HCT116 (cell line): ENCODE measurements around the gene NTNG2. TPM values are rescaled to one million over a fixed set of nuclear protein-coding genes. Genes with fewer than 3 reads are reported as not detected.

Experiments used
- ATAC-seq: fragments of 200-7000 bp; cut with Tn5 transposase; 2 replicates; pipeline ENCODE4 v1.9.1; 2020; ENCODE audit warnings: mild to moderate bottlenecking, moderate library complexity
- BruUV-seq: library from RNA; stranded (reverse); fragments of 400-500 nt; replicated peaks from 2 replicates; lab custom pipeline; 2021; lab: Mats Ljungman, UMichigan
- CTCF ChIA-PET: fragments of 300-600 bp; sonication (Branson Sonifier 250); formaldehyde crosslinking; loops from one replicate; lab custom pipeline; 2021; ENCODE audit warnings: antibody characterized with exemption; lab: Charles Lee
- POLR2A ChIA-PET: fragments of 300-600, 350-600 bp; sonication (Branson Sonifier 250); formaldehyde crosslinking; loops from one replicate; lab custom pipeline; 2021; ENCODE audit warnings: antibody characterized with exemption; lab: Charles Lee
- RAD21 ChIA-PET, 2 experiments: fragments of 300-600 bp; sonication (Branson Sonifier 250); formaldehyde crosslinking; loops; one replicate each; lab custom pipeline; 2023; ENCODE audit warnings: low total read pairs in 2 of 2; ENCODE audit not compliant: uncharacterized antibody in 2 of 2, unreplicated experiment in 2 of 2, low non-redundant PET in 1 of 2; lab: Charles Lee
- DNase-seq: peaks from one replicate; pipeline ENCODE4 v3.0.0-alpha.2; 2010; ENCODE audit warnings: low read depth, low spot score
- H2AFZ ChIP-seq: fragments of 200-600 bp; shearing (Covaris generic), sonication (generic); 2 replicates; pipeline ENCODE4 v1.6.1; 2017; ENCODE audit warnings: low read depth, mixed run types, mixed read lengths, antibody characterized with exemption, low read length; ENCODE audit not compliant: poor library complexity, severe bottlenecking
- H3K27ac ChIP-seq: 2 replicates; pipeline ENCODE4 v1.5.1; 2012; ENCODE audit warnings: low read depth, low read length
- H3K27me3 ChIP-seq: fragments of 200-600 bp; sonication (generic); 2 replicates; pipeline ENCODE4 v1.6.1; 2016; ENCODE audit warnings: mixed run types, low read length, mixed read lengths; ENCODE audit not compliant: insufficient read depth
- H3K36me3 ChIP-seq, 2 experiments: fragments of 200-500 bp in 1 of 2; fragments of 200-600 bp in 1 of 2; sonication (Bioruptor generic) in 1 of 2; sonication (generic) in 1 of 2; 2 replicates each; pipeline versions ENCODE4 v1.5.1 to v1.6.1; 2014 to 2016; ENCODE audit warnings: low read length in 2 of 2, inconsistent platforms in 1 of 2, mixed read lengths in 1 of 2, mixed run types in 1 of 2; ENCODE audit not compliant: insufficient read depth in 2 of 2, control insufficient read depth in 1 of 2
- H3K4me1 ChIP-seq, 2 experiments: fragments of 200-600 bp in 1 of 2; sonication (generic) in 1 of 2; 2 replicates each; pipeline versions ENCODE4 v1.5.1 to v1.6.1; 2012 to 2017; ENCODE audit warnings: low read length in 2 of 2, inconsistent platforms in 1 of 2, mild to moderate bottlenecking in 1 of 2, mixed read lengths in 1 of 2, mixed run types in 1 of 2, moderate library complexity in 1 of 2; ENCODE audit not compliant: insufficient read depth in 2 of 2, control insufficient read depth in 1 of 2
- H3K4me2 ChIP-seq: fragments of 200-600 bp; sonication (generic); 2 replicates; pipeline ENCODE4 v1.6.1; 2017; ENCODE audit warnings: mixed run types, low read length, mixed read lengths
- H3K4me3 ChIP-seq, 2 experiments: fragments of 200-600 bp in 1 of 2; sonication (generic) in 1 of 2; replicated peaks in 1 of 2; 2 replicates each; pipeline ENCODE4 v1.5.1; 2011 to 2016; ENCODE audit warnings: low read length in 2 of 2, control low read depth in 1 of 2, low read depth in 1 of 2, mild to moderate bottlenecking in 1 of 2, mixed read lengths in 1 of 2, mixed run types in 1 of 2
- H3K79me2 ChIP-seq: fragments of 200-600 bp; sonication (generic); 2 replicates; pipeline ENCODE4 v1.6.1; 2017; ENCODE audit warnings: mild to moderate bottlenecking, mixed run types, low read length, moderate library complexity, mixed read lengths; ENCODE audit not compliant: insufficient read depth
- H3K9ac ChIP-seq: fragments of 200-600 bp; sonication (generic); 2 replicates; pipeline ENCODE4 v1.6.1; 2016; ENCODE audit warnings: low read length, mixed read lengths
- H3K9me2 ChIP-seq: fragments of 200-600 bp; sonication (generic), shearing (Covaris generic); 2 replicates; pipeline ENCODE4 v1.6.1; 2017; ENCODE audit warnings: mixed run types, mild to moderate bottlenecking, moderate library complexity; ENCODE audit not compliant: insufficient read depth
- H3K9me3 ChIP-seq, 2 experiments: fragments of 200-500 bp in 1 of 2; fragments of 200-600 bp in 1 of 2; sonication (Bioruptor generic) in 1 of 2; sonication (generic) in 1 of 2; 2 replicates each; pipeline ENCODE4 v1.6.1; 2014 to 2017; ENCODE audit warnings: low read length in 2 of 2, mixed read lengths in 2 of 2, inconsistent platforms in 1 of 2, low read depth in 1 of 2, mild to moderate bottlenecking in 1 of 2, mixed run types in 1 of 2, moderate library complexity in 1 of 2; ENCODE audit not compliant: control insufficient read depth in 1 of 2, insufficient read depth in 1 of 2
- H4K20me1 ChIP-seq: fragments of 200-600 bp; sonication (generic), shearing (Covaris generic); 2 replicates; pipeline ENCODE4 v1.6.1; 2017; ENCODE audit warnings: mixed run types, mild to moderate bottlenecking, moderate library complexity; ENCODE audit not compliant: insufficient read depth
- CBX3 ChIP-seq: IDR thresholded peaks from 2 replicates; pipeline ENCODE4 v1.6.1; 2012; ENCODE audit warnings: low read depth
- CEBPB ChIP-seq: IDR thresholded peaks from 2 replicates; pipeline ENCODE4 v1.6.1; 2012; ENCODE audit warnings: low read depth
- EGR1 ChIP-seq: IDR thresholded peaks from 2 replicates; pipeline ENCODE4 v1.6.1; 2012; ENCODE audit warnings: low read depth
- EZH2 ChIP-seq: fragments of 200-600 bp; sonication (generic); IDR thresholded peaks from 2 replicates; pipeline ENCODE4 v1.6.1; 2017; ENCODE audit warnings: antibody characterized with exemption, mixed run types
- EZH2phosphoT487 ChIP-seq: fragments of 200-600 bp; IDR thresholded peaks from 2 replicates; pipeline ENCODE4 v1.6.1; 2018; ENCODE audit warnings: antibody characterized with exemption, borderline replicate concordance
- FOSL1 ChIP-seq: IDR thresholded peaks from 2 replicates; pipeline ENCODE4 v1.6.1; 2012; ENCODE audit warnings: low read depth
- JUND ChIP-seq: IDR thresholded peaks from 2 replicates; pipeline ENCODE4 v1.6.1; 2012
- POLR2A ChIP-seq: IDR thresholded peaks from 2 replicates; pipeline ENCODE4 v1.7.0; 2011; ENCODE audit warnings: borderline replicate concordance; ENCODE audit not compliant: insufficient read depth, insufficient read length; ENCODE audit errors: extremely low read depth
- RAD21 ChIP-seq: IDR thresholded peaks from 2 replicates; pipeline ENCODE4 v1.6.1; 2012; ENCODE audit warnings: low read depth, mild to moderate bottlenecking
- SP1 ChIP-seq: IDR thresholded peaks from 2 replicates; pipeline ENCODE4 v1.6.1; 2012; ENCODE audit warnings: low read depth
- SRF ChIP-seq: IDR thresholded peaks from 2 replicates; pipeline ENCODE4 v1.6.1; 2012; ENCODE audit warnings: low read depth
- YY1 ChIP-seq: IDR thresholded peaks from 2 replicates; pipeline ENCODE4 v1.6.1; 2011; ENCODE audit warnings: low read length, low read depth, moderate library complexity, mild to moderate bottlenecking; ENCODE audit not compliant: insufficient replicate concordance; ENCODE audit errors: extremely low read depth
- ZBTB33 ChIP-seq: IDR thresholded peaks from 2 replicates; pipeline ENCODE4 v1.6.1; 2011; ENCODE audit warnings: mild to moderate bottlenecking, low read length, moderate library complexity; ENCODE audit not compliant: insufficient replicate concordance; ENCODE audit errors: extremely low read depth
- ZFX ChIP-seq: fragments of 450-650 bp; IDR thresholded peaks from 2 replicates; pipeline ENCODE4 v1.6.1; 2017
- ZNF274 ChIP-seq: fragments of 200-500 bp; sonication (Bioruptor generic); IDR thresholded peaks from 2 replicates; pipeline ENCODE4 v1.6.1; 2014; ENCODE audit warnings: mild to moderate bottlenecking, low read depth, low read length, inconsistent platforms
- intact Hi-C: fragments of 100-400 bp; cut with micrococcal nuclease; formaldehyde crosslinking; loops from 2 replicates; pipeline ENCODE4 v1.10.0; 2022
- total RNA-seq: library from RNA; stranded (reverse); gene quantifications from one replicate; pipeline ENCODE4 v1.2.1, GENCODE V29; 2021; ENCODE audit not compliant: unreplicated experiment
- TF ChIP-seq, protein P1 (sequence below), 3 experiments: fragments of 200-600 bp in 1 of 3; sonication (generic) in 1 of 3; IDR thresholded peaks in 2 of 3; conservative IDR thresholded peaks in 1 of 3; 2 replicates each; pipeline ENCODE4 v1.5.1; 2012 to 2017; ENCODE audit warnings: low read depth in 2 of 3, low read length in 2 of 3, antibody characterized with exemption in 1 of 3, borderline replicate concordance in 1 of 3, control low read depth in 1 of 3, mild to moderate bottlenecking in 1 of 3, mixed read lengths in 1 of 3, mixed run types in 1 of 3, moderate library complexity in 1 of 3; ENCODE audit not compliant: insufficient read depth in 1 of 3
- TF ChIP-seq, protein P2 (sequence below): IDR thresholded peaks from 2 replicates; pipeline ENCODE4 v1.6.1; 2012

NTNG2 gene
- total RNA-seq, 1 experiment from 2014 or later: 2.5 TPM

DNA sequence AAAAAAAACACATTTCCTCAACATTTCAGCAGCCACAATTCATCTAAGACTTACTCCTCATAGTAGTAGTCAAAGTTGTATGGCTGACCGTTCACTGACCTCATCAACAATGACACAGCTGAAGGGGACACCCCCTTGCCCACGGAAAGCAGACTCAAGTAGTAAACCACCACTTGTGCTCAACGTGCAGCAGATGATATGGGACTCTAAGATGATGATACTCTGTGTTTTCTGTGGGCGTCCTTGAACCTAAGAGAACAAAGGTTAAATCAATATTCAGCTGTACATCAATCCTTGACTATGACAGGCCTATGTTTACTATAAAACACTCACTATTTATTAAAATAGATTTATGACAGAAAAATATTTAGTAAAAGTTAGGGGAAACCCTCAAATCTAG, 121.3 kb downstream of the NTNG2 start (continued):
- TF ChIP-seq, protein P1, sequence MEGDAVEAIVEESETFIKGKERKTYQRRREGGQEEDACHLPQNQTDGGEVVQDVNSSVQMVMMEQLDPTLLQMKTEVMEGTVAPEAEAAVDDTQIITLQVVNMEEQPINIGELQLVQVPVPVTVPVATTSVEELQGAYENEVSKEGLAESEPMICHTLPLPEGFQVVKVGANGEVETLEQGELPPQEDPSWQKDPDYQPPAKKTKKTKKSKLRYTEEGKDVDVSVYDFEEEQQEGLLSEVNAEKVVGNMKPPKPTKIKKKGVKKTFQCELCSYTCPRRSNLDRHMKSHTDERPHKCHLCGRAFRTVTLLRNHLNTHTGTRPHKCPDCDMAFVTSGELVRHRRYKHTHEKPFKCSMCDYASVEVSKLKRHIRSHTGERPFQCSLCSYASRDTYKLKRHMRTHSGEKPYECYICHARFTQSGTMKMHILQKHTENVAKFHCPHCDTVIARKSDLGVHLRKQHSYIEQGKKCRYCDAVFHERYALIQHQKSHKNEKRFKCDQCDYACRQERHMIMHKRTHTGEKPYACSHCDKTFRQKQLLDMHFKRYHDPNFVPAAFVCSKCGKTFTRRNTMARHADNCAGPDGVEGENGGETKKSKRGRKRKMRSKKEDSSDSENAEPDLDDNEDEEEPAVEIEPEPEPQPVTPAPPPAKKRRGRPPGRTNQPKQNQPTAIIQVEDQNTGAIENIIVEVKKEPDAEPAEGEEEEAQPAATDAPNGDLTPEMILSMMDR (IDR thresholded peaks at IDR 0.05 in 2 of 3, conservative IDR thresholded peaks at IDR 0.05 in 1 of 3; ENCODE audit: borderline replicate concordance in 1 of 3, insufficient read depth in 1 of 3, low read depth in 2 of 3, low read length in 2 of 3): no peak
- TF ChIP-seq FOSL1: no peak
- no peak for TF ChIP-seq EGR1
- TF ChIP-seq SP1: no peak
- TF ChIP-seq, all 23 proteins: peak for 0

DNA sequence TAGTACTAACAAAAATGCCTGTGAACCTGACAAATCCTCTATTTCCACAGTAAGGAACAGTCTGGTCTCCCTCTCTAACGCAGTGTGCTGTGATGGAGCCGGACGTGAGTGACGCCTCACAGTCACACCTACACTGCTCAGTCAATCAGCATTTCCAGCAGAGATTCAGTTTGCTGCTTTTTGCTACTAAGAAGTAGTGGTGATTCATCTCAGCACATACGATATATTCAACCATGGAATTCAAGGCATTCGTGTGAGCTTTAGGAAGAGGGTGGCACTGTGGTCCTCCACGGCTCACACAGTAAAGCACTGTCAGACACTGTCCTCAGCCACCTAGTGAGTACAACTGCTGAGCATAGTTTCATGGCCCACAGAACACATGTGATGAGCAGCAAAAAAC, 122.0 kb downstream of the NTNG2 start:
- POLR2A ChIA-PET: interaction anchor here (0.9 kb wide), 1 partner anchor 10 kb away, joined by 6 read pairs; no protein-coding TSS in a partner anchor
- DNase-seq (no peak), ATAC-seq (no peak)
- Histone ChIP-seq H3K79me2 (no peaks in the 10 kb centered on the region; the same call in 1 of the 2 replicates), H3K27ac (no peak overlapping the region), H3K4me2 (no peak overlapping the region), H3K9ac (no peak overlapping the region), H3K4me3 (no peak overlapping the region), H3K27me3 (no peaks in the 10 kb centered on the region), H3K9me3 (no peaks in the 10 kb centered on the region), H3K36me3 (peaks cover 51 to 77% of the 10 kb centered on the region in 2 experiments), H3K9me2 (no peaks in the 10 kb centered on the region), H3K4me1 (no peaks in the 10 kb centered on the region), H2AFZ (no peak overlapping the region), H4K20me1 (no peaks in the 10 kb centered on the region)
- intact Hi-C loops: no loop called here
- no TSS peak for BruUV-seq
- CTCF ChIA-PET: no interaction called here
- RAD21 ChIA-PET: no interaction called here
- TF ChIP-seq JUND: no peak
- TF ChIP-seq CBX3: no peak
- TF ChIP-seq, protein P1 (IDR thresholded peaks at IDR 0.05 in 2 of 3, conservative IDR thresholded peaks at IDR 0.05 in 1 of 3; ENCODE audit: borderline replicate concordance in 1 of 3, insufficient read depth in 1 of 3, low read depth in 2 of 3, low read length in 2 of 3): no peak
- TF ChIP-seq RAD21: no peak
- no peak for TF ChIP-seq ZBTB33
- no peak for TF ChIP-seq EGR1
- no peak for TF ChIP-seq EZH2phosphoT487
- TF ChIP-seq, protein P2, sequence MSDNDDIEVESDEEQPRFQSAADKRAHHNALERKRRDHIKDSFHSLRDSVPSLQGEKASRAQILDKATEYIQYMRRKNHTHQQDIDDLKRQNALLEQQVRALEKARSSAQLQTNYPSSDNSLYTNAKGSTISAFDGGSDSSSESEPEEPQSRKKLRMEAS: no peak
- no peak for TF ChIP-seq POLR2A
- no peak for TF ChIP-seq EZH2
- TF ChIP-seq FOSL1: no peak
- TF ChIP-seq CEBPB: no peak
- TF ChIP-seq ZNF274: no peak
- TF ChIP-seq YY1: no peak
- no peak for TF ChIP-seq SRF
- no peak for TF ChIP-seq ZFX
